GM10266 (cell line): ENCODE data around the gene CCDC167.

ENCODE experiments used
- DNase-seq: peaks from one replicate; pipeline ENCODE4 v3.0.0; 2012; ENCODE audit errors: extremely low spot score
- TF ChIP-seq, protein P1 (sequence below): IDR thresholded peaks from 2 replicates; pipeline ENCODE4 v1.5.1; 2012; ENCODE audit warnings: mild to moderate bottlenecking, low read depth; ENCODE audit not compliant: control insufficient read depth, insufficient read depth; ENCODE audit errors: missing control alignments

The CCDC167 gene

DNA sequence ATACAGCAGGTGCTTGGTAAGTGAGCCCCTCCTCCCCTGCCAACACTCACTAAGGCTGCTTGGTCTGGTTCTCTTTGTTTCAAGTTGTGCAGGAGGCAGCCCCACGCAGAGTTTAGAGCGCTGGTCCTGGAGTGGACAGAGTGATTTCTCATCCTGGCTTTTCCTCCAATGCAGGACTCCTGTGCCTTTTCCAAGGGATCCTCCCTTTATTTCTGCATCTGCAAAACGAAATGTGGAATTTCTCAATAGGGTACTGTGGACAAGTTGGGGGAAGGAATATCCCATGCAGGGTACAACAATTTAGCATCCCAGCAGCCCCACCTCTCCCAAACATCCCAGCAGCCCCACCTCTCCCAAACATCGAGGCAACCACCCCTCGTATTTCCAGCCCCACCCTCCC, 30.6 kb upstream of the CCDC167 start:
- TF ChIP-seq, protein P1, sequence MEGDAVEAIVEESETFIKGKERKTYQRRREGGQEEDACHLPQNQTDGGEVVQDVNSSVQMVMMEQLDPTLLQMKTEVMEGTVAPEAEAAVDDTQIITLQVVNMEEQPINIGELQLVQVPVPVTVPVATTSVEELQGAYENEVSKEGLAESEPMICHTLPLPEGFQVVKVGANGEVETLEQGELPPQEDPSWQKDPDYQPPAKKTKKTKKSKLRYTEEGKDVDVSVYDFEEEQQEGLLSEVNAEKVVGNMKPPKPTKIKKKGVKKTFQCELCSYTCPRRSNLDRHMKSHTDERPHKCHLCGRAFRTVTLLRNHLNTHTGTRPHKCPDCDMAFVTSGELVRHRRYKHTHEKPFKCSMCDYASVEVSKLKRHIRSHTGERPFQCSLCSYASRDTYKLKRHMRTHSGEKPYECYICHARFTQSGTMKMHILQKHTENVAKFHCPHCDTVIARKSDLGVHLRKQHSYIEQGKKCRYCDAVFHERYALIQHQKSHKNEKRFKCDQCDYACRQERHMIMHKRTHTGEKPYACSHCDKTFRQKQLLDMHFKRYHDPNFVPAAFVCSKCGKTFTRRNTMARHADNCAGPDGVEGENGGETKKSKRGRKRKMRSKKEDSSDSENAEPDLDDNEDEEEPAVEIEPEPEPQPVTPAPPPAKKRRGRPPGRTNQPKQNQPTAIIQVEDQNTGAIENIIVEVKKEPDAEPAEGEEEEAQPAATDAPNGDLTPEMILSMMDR, result no peak
- DNase-seq, result no peak

DNA sequence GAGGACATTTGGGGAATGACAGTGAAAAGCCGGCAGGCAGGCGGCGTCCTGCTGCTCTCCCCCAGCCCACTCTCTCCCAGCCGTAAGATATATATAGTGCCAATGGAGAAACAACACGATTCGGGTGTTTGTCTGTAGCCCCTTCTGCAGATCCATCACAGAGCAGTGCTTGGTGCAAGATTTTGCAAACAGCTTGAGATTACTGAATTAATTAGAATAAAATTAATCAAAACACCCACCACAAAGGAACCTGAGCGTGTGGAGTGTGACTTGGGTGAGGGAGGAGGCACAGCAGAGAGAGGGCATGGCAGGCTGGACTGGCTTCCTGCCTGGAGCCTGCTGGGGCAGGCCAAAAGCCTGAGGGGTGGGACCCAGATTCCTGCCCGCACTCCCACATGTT, 28.8 kb upstream of the CCDC167 start:
- TF ChIP-seq, protein P1, result no peak
- DNase-seq, result no peak

DNA sequence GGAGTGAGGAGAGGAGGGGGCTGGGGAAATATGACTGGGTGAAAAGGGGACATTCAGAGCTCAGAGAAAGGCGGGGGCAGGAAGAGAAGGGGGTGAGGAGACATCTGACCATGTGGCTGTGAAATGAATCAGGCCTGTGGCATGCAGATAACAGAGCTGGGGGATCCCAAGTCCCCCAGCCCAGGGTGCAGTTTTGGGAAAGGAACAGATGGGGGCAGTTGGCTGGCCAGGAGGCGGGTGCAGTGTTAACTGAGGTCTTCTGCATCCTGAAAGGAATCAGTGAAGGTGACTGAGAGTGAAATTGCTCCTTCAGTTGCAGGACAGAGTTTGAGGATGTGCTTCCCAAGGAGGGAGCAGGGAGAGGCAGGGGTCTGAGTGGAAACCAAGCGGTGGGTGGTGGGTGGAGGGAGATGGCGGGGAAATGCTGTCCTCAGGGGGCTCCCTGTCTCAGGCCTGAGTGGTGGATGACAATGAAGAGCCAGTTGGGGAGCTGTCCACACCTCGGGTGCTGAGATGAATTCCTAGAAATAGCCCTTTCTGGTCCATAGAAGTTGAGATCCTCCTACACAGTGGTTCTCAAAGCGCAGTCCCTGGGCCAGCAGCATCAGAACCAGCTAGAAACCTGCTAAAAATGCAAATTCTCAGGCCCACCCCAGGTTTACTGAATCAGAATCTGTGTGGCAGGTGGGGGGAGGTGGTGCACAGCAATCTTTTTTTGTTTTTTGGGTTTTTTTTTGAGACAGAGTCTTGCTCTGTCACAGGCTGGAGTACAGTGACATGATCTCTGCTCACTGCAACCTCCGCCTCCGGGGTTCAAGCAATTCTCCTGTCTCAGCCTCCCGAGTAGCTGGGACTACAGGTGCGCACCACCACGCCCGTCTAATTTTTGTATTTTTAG, 26.0 kb upstream of the CCDC167 start:
- DNase-seq, result no peak
- TF ChIP-seq, protein P1, result no peak

DNA sequence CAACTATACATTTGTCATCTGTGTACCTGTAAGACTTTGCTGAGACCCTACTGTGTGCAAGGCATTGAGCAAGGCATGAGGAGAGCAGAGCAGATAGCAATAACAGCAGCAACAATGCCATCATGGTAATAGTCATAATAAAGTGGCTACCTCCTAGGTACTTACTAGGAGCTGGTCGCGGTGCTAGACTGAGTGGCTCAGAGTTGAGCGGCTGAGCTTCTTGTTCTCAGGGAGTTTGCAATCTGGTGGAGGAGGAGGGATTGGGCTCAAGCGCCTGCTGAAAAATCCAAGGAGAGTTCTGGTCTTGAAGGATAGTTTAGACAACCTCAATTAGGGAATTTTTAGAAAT, 25.3 kb upstream of the CCDC167 start:
- no peak for DNase-seq
- TF ChIP-seq, protein P1, result no peak

DNA sequence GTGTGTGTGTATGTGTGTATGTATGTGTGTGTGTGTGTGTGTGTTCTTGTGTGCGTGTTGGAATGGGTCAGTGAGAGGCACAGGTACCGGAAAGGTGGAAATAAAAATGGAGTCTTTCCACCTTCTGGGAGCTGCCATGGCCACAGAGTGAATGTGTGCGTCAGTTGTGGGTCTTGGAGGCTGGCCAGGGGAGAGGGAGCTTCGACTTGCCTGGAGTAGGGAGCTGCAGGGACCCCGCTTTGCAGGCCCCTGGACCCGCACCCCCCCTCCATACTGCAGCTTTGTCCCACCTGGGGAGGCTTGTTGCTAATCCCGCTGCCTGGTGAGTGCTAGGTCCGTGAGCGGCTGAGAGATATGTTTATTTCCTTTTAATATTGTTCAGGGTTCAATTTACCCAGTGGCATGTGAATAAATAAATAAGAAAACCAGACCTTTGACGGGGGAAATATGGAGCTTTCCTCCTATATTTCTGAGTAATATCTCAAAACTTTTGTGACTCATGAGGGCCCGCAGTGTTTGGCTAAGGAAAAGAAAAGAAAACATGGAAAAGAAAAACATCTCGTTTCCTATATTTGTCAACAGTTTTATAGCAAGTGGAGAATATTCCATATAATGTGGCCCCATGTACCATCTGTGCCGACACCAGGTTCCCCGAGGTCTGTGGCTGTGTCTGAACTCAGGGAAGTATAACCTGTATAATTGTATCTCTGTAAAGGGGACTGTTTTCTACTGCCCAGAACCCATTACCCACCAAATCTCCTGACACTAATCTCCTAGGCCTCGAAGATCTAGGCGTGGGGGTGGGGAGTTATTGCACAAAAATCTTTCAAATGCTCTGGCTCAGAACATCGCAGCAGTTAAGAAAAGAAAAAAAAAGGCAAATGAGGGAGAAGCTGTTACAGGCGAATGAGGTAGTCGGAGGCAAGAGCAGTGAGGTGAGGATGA, 24.6 kb upstream of the CCDC167 start:
- TF ChIP-seq, protein P1, result no peak
- no peak for DNase-seq

DNA sequence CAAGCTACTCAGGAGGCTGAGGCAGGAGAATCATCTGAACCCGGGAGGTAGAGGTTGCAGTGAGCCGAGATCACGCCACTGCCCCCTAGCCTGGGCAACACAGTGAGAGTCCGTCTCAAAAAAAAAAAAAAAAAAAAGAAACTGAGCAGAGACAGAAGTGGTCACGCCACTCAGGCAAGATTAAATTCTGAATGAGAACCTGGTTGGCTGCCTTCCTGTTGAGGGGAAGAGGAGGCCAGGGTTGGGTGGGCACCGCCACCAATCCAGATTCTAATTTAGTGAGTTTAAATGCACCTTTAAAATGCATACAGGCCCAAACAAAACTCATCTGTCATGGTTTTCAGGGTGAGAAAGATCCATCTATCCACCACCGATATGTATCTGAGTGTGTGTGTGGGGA, 23.7 kb upstream of the CCDC167 start:
- TF ChIP-seq, protein P1, result no peak
- DNase-seq, result no peak
